ACC112 (cell line): ENCODE data around the gene HOXD10.

ENCODE experiments used
- H2AFZ ChIP-seq: fragments of 200-600 bp; sonication (generic); one replicate; pipeline ENCODE4 v1.6.0; 2017; ENCODE audit warnings: antibody characterized with exemption, low read length; ENCODE audit not compliant: unreplicated experiment
- H3K27ac ChIP-seq: fragments of 200-600 bp; sonication (generic); 2 replicates; pipeline ENCODE4 v1.5.1; 2014; ENCODE audit warnings: low read depth, mild to moderate bottlenecking, antibody characterized with exemption, low read length, moderate library complexity
- H3K27me3 ChIP-seq: fragments of 200-600 bp; sonication (generic); 2 replicates; pipeline ENCODE4 v1.6.1; 2014; ENCODE audit warnings: mild to moderate bottlenecking, antibody characterized with exemption, low read length, moderate library complexity, mixed read lengths; ENCODE audit not compliant: insufficient read depth
- H3K36me3 ChIP-seq: fragments of 200-600 bp; sonication (generic); 2 replicates; pipeline ENCODE4 v1.6.1; 2016; ENCODE audit warnings: mild to moderate bottlenecking, antibody characterized with exemption, low read length, moderate library complexity, mixed read lengths; ENCODE audit not compliant: insufficient read depth
- H3K4me1 ChIP-seq: fragments of 200-600 bp; sonication (generic); one replicate; pipeline ENCODE4 v1.6.1; 2016; ENCODE audit warnings: low read length, mixed read lengths; ENCODE audit not compliant: insufficient read depth, unreplicated experiment, control insufficient read depth
- H3K4me3 ChIP-seq: fragments of 200-600 bp; sonication (generic); 2 replicates; pipeline ENCODE4 v1.5.1; 2014; ENCODE audit warnings: mild to moderate bottlenecking, low read depth, low read length
- H3K79me2 ChIP-seq: fragments of 200-600 bp; sonication (generic); one replicate; pipeline ENCODE4 v1.6.0; 2016; ENCODE audit warnings: low read length; ENCODE audit not compliant: control insufficient read depth, unreplicated experiment, insufficient read depth

The HOXD10 gene

DNA sequence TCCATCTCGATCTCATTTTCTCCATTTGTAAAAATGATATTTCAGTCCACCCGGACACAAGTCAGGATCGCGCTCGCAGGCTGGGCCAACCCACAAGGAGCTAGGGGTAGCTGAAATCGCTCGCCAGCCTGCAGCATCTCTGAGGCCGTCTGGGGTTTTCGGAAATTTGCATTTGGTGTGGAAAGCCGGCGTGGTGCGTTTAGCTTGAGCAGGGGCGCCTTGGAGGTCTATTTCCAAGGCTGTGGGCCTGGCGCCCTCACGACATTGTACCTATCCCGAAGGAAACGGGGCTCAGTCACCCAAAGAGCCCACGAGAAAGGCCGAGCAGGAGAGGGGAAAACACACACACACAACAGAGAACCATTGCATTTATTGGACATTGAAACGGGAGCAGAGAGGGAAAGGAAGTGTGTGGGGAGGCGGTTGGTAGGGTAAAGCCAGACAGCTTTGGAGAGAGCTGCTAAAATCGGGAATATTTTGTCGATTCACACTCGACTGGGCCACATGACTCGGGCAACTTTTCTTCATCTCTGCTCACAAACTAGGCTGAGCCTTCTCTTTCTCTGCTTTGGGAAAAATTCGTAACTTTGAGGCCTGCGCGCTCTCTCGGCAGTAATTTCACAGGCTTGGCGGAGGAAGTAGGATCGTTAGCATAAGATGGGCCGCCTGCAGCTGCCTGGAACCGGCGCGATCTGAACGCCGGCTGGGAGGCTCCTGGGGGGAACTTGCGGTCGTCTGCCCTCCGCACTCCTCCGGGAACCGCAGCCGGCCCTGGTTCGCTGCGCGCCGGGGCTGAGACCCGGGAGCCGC lies 11.8 kb downstream of the HOXD10 start:
- Histone ChIP-seq H3K36me3 (peaks cover 4% of the 10 kb centered on the region; the same call in 1 of the 2 replicates), H3K27me3 (no peaks in the 10 kb centered on the region), H2AFZ (peak overlapping the region; percentile 89), H3K4me1 (peaks cover 13% of the 10 kb centered on the region), H3K27ac (peak overlapping the region; percentile 74), H3K79me2 (peaks cover 15% of the 10 kb centered on the region), H3K4me3 (peak overlapping the region; percentile 79)

DNA sequence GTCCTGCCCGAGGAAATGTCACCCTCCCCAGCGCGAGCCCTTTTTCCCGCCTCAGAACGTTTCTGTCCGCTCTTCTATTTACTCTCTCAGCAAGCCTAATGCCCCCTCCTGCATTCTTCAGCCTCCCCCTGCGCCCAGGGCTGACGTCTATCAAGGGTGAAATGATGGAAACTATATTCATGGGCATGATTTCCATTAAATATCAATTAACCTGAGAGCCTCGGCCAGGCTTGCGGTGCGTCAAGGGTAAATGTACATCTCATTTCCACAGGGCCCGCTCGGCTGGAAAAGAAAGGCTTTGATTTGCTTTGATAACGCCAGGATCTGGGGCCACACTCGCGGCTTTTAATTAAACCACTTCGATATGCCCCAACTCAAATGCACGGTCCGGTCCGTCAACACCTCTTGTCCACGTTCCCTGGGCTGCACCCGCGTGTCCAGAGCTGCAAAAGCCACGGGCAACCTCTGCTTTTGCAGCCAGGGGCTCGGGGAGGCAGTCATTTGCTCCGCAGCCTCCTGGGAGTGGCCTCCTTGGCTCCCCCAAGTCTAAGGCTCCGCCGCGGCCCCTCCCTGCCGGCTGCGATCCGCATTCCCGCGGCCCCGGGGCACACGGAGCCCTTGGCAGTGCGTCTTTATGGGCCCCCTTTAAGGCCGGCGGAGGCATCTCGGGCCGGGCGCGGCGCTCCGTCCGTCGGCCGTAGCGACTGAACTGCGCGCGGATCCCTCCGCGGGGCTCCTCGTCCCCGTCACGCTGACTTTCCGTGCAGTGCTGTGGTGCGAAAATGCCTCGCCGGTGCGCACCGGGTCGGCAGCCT lies 12.6 kb downstream of the HOXD10 start, which contains the start of gene HOXD8:
HOXD8 (plus strand) TSS at position 724 of the 815 bp plus-strand sequence. CDS start 662 bp downstream, outside the sequence.
- Histone ChIP-seq H3K4me1 (peaks cover 15% of the 10 kb centered on the region), H3K4me3 (peak within 1 kb of the TSS; percentile 79), H3K79me2 (peaks cover 18% of the 10 kb centered on the region), H3K27ac (peak within 1 kb of the TSS; percentile 74), H3K27me3 (no peaks in the 10 kb centered on the region), H2AFZ (peak within 1 kb of the TSS; percentile 89), H3K36me3 (peaks cover 4% of the 10 kb centered on the region; the same call in 1 of the 2 replicates)

DNA sequence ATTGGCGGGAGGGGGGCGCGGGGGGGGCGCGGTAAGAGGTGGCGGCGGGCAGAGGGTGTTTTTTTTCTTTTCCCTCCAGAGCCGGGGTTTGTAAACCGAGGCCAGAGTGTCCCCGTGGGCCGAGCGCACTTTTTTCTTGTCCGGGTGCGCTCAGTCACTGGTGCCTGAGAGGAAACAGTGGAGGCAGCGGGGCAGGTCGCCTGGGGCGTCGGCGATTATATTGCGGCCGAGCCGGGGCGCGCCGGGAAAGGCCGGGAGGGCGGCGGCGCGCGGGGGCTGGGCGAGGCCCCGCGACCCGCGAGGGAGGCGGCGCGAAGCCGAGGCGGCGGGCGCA lies 13.2 kb downstream of the HOXD10 start:
- peaks cover 23% of the 10 kb centered on the region for H3K79me2 ChIP-seq
- H3K27ac ChIP-seq = peak overlapping the region; percentile 74

DNA sequence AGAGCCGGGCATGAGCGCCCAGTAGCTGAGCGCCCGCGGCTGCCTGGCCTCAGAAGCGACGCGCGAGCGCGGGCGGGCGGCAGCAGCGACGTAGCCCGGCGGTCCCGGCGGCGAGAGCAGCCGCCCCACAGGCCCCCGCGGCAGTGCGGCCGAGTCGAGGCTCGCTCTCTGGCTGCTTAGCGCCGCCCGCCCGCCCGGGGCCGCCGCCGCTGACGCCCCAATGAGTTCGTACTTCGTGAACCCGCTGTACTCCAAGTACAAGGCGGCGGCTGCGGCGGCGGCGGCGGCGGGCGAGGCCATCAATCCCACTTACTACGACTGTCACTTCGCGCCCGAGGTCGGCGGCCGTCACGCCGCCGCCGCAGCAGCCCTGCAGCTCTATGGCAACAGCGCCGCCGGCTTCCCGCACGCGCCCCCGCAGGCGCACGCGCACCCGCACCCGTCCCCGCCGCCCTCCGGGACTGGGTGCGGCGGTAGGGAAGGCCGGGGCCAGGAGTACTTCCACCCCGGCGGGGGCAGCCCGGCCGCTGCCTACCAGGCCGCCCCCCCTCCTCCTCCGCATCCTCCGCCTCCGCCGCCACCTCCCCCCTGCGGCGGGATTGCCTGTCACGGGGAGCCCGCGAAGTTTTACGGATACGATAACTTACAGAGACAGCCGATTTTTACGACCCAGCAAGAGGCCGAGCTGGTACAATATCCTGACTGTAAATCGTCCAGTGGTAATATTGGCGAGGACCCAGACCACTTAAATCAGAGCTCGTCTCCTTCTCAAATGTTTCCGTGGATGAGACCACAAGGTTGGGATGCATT lies 13.8 kb downstream of the HOXD10 start:
- peak overlapping the region; percentile 79 for H3K4me3 ChIP-seq
- peaks cover 27% of the 10 kb centered on the region for H3K79me2 ChIP-seq
- peaks cover 4% of the 10 kb centered on the region; the same call in 1 of the 2 replicates for H3K36me3 ChIP-seq
- peak overlapping the region; percentile 74 for H3K27ac ChIP-seq
- H3K27me3 ChIP-seq = no peaks in the 10 kb centered on the region
- peaks cover 26% of the 10 kb centered on the region for H3K4me1 ChIP-seq
- H2AFZ ChIP-seq = peak overlapping the region; percentile 80

More for the DNA sequence above, 13.2 kb downstream of the HOXD10 start:
- Histone ChIP-seq H2AFZ (peak overlapping the region; percentile 80), H3K36me3 (peaks cover 4% of the 10 kb centered on the region; the same call in 1 of the 2 replicates), H3K4me1 (peaks cover 20% of the 10 kb centered on the region), H3K27me3 (no peaks in the 10 kb centered on the region), H3K4me3 (peak overlapping the region; percentile 79)

DNA sequence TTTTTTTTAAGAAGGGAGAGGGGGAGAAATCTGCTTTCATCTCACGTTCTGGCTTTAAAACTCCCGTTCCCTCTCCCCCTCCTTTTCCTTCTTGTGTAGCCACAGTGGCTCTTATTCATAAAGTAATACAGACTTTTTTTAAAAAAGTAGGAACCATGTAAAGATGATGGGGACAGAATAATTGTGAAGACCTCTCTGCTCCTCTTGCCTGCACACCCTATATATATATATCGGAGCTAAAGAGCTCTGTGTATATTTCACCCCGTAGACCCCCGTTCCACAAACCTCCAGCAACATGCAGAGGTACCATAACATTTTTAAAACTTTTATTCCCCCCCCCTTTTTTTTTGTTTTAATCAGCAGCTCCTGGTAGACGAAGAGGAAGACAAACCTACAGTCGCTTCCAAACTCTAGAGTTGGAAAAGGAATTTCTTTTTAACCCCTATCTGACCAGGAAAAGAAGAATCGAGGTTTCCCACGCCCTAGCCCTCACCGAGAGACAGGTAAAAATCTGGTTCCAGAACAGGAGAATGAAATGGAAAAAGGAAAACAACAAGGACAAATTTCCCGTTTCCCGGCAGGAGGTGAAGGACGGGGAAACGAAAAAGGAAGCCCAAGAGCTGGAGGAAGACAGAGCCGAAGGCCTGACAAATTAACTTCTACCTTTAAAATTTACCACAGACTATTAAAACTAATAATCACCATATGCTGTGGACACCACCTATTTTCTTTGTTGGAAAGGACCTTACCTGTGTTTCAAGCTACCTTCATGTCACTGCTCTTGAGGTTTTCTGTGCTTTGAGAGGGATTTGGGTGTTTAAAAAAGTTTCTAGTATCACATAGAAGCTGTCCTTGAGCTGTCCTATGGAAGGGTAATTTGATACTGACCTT lies 14.6 kb downstream of the HOXD10 start:
- Histone ChIP-seq H3K4me1 (peaks cover 30% of the 10 kb centered on the region), H3K36me3 (peaks cover 4% of the 10 kb centered on the region; the same call in 1 of the 2 replicates), H3K4me3 (peak overlapping the region; percentile 79), H3K27me3 (no peaks in the 10 kb centered on the region), H3K79me2 (peaks cover 27% of the 10 kb centered on the region), H2AFZ (peak overlapping the region; percentile 19), H3K27ac (peak overlapping the region; percentile 74)

DNA sequence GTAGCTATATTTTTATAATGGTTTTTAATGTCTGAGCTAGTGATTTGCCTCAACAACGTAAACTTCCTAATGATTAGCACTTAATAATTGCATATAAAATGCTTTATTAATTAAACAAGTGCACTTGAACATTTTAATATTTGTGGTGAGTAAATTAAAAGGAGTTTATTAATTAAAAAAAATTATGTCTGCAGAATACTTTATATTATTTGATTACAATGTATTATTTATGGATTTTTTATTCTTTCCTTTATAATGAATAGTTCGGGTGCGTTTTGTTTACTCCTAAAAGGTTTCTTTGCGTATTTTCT lies 15.2 kb downstream of the HOXD10 start:
- no peaks in the 10 kb centered on the region for H3K27me3 ChIP-seq
- peaks cover 4% of the 10 kb centered on the region; the same call in 1 of the 2 replicates for H3K36me3 ChIP-seq
- H3K79me2 ChIP-seq = peaks cover 33% of the 10 kb centered on the region
- H3K4me3 ChIP-seq = peak overlapping the region; percentile 79
- peaks cover 30% of the 10 kb centered on the region for H3K4me1 ChIP-seq
- peak overlapping the region; percentile 74; the same call in 1 of the 2 replicates for H3K27ac ChIP-seq
- no peak overlapping the region for H2AFZ ChIP-seq

DNA sequence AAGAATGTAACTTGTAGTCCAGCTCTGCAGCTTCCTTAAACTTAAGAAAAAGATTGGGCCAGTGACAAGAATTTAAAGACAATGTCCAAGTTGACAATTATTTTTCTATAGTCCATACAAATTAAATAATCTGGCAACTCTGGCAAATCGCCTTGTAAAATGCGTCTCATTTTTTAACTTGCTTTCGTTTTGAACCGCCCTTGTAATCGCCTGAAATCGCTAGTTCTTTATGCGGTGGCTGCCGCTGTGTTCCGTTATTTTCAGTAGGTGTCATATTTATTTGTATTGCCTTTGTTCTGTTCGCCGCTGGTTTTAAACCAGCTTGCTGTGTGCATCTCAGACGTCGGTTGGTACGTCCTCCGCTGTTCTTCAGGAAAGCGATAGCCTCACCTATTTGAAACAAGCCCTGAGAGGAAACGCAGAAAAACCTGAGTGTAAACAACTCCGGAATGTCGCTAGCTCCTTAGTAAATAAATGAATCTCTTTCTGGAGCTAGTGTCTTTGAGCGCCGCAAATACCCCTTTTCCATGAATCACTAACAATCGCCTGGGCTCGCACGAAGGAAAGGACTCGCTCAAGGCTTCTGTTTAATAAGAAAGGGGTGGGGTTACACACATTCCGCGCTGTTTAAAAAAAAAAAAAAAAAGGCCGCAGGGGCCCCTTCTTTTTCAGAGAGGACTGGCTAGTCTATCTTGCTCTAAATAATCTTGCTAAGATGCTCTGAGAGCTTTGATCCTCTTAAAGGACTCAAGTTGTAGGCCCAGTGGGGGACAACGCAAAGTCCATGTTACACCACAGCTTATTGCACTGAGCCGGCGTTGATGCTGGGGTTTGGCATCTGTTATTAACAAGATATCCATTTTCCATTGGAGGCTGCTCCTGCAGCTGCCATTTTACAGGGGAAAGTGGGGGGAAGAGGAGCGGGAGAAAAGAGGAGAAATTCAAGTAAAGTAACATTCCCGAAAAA lies 15.9 kb downstream of the HOXD10 start:
- Histone ChIP-seq H2AFZ (no peak overlapping the region), H3K4me3 (peak overlapping the region; percentile 31), H3K79me2 (peaks cover 40% of the 10 kb centered on the region), H3K27me3 (no peaks in the 10 kb centered on the region), H3K4me1 (peaks cover 30% of the 10 kb centered on the region), H3K27ac (no peak overlapping the region), H3K36me3 (peaks cover 4% of the 10 kb centered on the region; the same call in 1 of the 2 replicates)

DNA sequence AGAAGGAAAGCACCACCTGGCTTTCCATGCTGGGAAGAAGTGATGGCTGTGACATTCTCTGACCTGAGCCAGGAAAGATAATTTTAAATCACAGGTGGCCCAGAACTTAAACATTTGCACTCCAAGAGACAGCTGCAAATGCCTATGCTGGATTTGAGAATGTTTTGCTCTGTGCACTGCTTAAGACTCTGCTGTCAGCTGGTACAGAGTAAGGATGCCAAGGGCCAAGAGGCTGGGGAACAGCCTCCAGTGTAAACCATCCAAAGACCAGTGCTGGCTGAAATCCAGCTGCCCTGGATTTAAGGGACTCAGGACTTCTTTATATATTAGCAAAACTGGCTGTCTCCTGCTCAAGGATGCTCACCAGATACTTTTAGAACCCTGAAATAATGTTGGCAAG lies 16.8 kb downstream of the HOXD10 start:
- H3K4me1 ChIP-seq = peaks cover 31% of the 10 kb centered on the region
- H3K27ac ChIP-seq = no peak overlapping the region
- no peak overlapping the region for H2AFZ ChIP-seq
- H3K27me3 ChIP-seq = no peaks in the 10 kb centered on the region
- no peak overlapping the region for H3K4me3 ChIP-seq
- H3K79me2 ChIP-seq = peaks cover 49% of the 10 kb centered on the region
- H3K36me3 ChIP-seq = peaks cover 4% of the 10 kb centered on the region; the same call in 1 of the 2 replicates

DNA sequence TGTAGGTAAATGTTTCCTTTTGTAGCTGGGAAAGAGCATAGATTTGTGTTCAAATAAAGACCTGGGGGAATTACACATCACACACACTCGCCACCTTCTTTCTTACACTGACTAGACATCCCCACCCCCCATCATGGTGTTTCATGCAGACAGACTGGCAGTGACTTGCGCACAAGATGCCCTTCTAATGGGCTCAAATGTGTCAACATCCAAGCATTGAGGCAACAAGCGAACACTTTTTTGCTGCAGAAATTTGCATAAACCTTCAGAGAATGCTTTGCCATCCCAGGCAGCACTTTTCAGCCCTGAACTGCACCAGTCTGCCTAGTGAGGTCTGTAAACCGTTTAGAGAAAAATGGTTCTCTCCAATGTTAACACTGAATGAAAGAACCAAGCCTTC lies 17.5 kb downstream of the HOXD10 start:
- Histone ChIP-seq H3K27me3 (no peaks in the 10 kb centered on the region), H2AFZ (no peak overlapping the region), H3K79me2 (peaks cover 56% of the 10 kb centered on the region), H3K36me3 (peaks cover 4% of the 10 kb centered on the region; the same call in 1 of the 2 replicates), H3K27ac (0 out of 2 replicates have a peak overlapping the region, but pooled peaks have one; percentile 88), H3K4me3 (no peak overlapping the region), H3K4me1 (peaks cover 37% of the 10 kb centered on the region)
